ENCODE measurements around the gene PHLDB2.
A peak's percentile ranks its signal among the peaks of the same experiment; 100 is the strongest.

PHLDB2 gene

DNA sequence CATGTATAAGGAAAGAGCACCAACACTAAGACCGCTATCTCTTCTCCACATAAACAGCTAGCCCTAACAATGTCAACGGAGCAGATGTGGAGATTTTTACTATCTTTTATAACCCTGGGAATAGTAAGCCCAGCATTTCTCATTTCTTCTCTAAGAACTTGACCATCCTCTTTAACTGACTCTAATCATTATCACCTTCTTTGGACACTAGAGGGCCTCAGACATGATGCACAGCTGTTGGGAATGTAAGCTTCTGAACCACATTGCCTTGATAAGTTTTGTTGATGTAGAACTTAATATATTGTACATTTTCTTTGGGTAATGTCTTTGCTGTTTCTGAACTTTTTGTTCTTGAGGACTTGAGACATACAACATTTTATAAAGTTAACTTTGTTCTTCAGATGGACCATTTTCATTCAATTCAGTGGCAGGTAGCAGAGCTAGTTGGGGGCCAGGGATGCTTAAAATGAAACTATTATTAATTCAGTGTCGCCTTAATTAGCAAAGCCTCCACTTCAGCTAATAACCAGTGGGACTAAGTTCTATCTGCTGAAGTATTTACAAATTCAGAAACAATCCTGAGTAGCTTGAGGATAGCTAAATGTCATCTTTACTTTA, 130.1 kb downstream of the PHLDB2 start:
- no peaks in the 10 kb centered on the region for H3K27me3 ChIP-seq (ENCODE audit: control insufficient read depth in 5 of 5, insufficient read depth in 4 of 5, low read length in 5 of 5)
- H3K36me3 ChIP-seq (ENCODE audit: control insufficient read depth in 5 of 5, insufficient read depth in 5 of 5, low read length in 5 of 5), result peaks cover 20 to 37% (median 23%) of the 10 kb centered on the region in 5 donors
- no peaks in the 10 kb centered on the region for H3K9me3 ChIP-seq (ENCODE audit: control insufficient read depth in 5 of 5, low read length in 5 of 5)
- no peaks in the 10 kb centered on the region for H3K4me1 ChIP-seq (ENCODE audit: control insufficient read depth in 5 of 5, insufficient read depth in 5 of 5, low read length in 5 of 5)
- no peak overlapping the region for H3K27ac ChIP-seq (ENCODE audit: low read depth, low read length)
- no peak overlapping the region for H3K4me3 ChIP-seq (ENCODE audit: low read depth in 1 of 5, low read length in 5 of 5)
- H3K9ac ChIP-seq (ENCODE audit: low read length in 5 of 5), result no peak overlapping the region

DNA sequence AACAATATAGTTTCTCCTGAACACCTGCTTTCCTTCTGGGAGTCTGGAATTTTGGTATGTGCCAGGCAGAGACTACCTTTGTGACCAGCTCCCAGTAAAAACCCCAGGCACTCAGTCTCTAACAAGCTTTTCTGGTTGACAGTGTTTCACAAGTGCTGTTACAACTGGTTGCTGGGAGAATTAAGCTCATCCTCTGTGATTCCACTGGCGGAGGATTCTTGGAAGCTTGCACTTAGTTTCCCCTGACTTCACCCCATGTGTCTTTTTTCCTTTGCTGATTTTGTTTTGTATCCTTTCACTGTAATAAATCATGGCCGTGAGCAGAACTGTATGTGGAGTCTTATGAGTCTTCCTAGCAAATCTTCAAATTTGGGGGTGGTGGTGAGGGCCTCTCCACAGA, 134.0 kb downstream of the PHLDB2 start:
- Histone ChIP-seq H3K4me1 (ENCODE audit: control insufficient read depth in 5 of 5, insufficient read depth in 5 of 5, low read length in 5 of 5) (no peaks in the 10 kb centered on the region), H3K36me3 (ENCODE audit: control insufficient read depth in 5 of 5, insufficient read depth in 5 of 5, low read length in 5 of 5) (peaks cover 10 to 25% (median 17%) of the 10 kb centered on the region in 5 donors), H3K27me3 (ENCODE audit: control insufficient read depth in 5 of 5, insufficient read depth in 4 of 5, low read length in 5 of 5) (peaks cover 0 to 2% (median 0%) of the 10 kb centered on the region in 5 donors), H3K4me3 (ENCODE audit: low read depth in 1 of 5, low read length in 5 of 5) (no peak overlapping the region), H3K27ac (ENCODE audit: low read depth, low read length) (no peak overlapping the region), H3K9me3 (ENCODE audit: control insufficient read depth in 5 of 5, low read length in 5 of 5) (no peaks in the 10 kb centered on the region), H3K9ac (ENCODE audit: low read length in 5 of 5) (no peak overlapping the region)

DNA sequence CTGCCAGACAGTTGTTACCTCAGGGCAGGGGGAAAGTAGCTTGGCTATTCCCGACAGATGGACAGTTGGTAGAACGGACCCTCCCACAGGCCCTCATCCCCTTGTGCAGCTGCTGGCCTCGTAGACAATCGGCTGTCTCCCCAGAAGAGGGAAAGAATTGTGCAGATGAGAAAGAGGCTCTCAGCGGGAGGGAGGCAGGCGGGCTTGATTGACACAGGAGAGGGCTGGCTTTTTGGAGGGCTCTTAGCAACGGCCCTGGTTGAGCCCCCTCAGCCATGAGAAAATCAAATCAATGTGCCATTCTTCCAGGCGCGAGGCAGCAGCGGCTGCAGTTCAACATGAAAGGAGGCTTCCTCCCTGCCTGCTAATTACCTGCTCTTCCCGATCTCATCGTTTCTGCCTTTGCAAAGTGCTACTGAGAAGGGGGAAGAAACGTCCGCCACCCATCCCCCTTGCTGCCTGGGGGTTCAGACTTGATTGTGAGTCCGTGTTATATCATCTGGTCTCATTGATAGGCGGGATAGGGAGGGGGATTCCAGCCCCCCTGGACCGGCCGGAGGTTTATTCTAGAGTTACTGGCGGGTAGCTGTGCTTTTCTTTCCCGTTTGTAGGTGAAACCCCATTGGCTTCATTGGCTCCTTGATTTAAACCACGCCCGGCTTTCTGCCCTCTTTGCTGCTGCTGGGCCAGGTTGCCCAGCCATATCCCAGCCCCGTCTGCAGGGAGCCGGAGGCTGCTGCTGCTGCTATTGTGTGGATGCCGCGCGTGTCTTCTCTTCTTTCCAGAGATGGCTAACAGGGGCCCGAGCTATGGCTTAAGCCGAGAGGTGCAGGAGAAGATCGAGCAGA, 139.8 kb downstream of the PHLDB2 start, which contains the start of gene TAGLN3:
TAGLN3 (plus strand) TSS at position 287 of the 848 bp plus-strand sequence; CDS start at position 788, 501 bp downstream.
- no peaks in the 10 kb centered on the region for H3K9me3 ChIP-seq (ENCODE audit: control insufficient read depth in 5 of 5, low read length in 5 of 5)
- H3K9ac ChIP-seq (ENCODE audit: low read length in 5 of 5), result peak within 1 kb of the TSS in 1 of 5 donors; percentile 32
- peak within 1 kb of the TSS; percentile 13 to 72 (median 54) for H3K4me3 ChIP-seq (ENCODE audit: low read depth in 1 of 5, low read length in 5 of 5)
- H3K4me1 ChIP-seq (ENCODE audit: control insufficient read depth in 5 of 5, insufficient read depth in 5 of 5, low read length in 5 of 5), result peaks cover 0 to 14% (median 13%) of the 10 kb centered on the region in 5 donors
- peaks cover 0 to under 1% (median 0%) of the 10 kb centered on the region in 5 donors for H3K36me3 ChIP-seq (ENCODE audit: control insufficient read depth in 5 of 5, insufficient read depth in 5 of 5, low read length in 5 of 5)
- H3K27ac ChIP-seq (ENCODE audit: low read depth, low read length), result no peak within 1 kb of the TSS
- H3K27me3 ChIP-seq (ENCODE audit: control insufficient read depth in 5 of 5, insufficient read depth in 4 of 5, low read length in 5 of 5), result peaks cover 4 to 28% (median 8%) of the 10 kb centered on the region in 5 donors

DNA sequence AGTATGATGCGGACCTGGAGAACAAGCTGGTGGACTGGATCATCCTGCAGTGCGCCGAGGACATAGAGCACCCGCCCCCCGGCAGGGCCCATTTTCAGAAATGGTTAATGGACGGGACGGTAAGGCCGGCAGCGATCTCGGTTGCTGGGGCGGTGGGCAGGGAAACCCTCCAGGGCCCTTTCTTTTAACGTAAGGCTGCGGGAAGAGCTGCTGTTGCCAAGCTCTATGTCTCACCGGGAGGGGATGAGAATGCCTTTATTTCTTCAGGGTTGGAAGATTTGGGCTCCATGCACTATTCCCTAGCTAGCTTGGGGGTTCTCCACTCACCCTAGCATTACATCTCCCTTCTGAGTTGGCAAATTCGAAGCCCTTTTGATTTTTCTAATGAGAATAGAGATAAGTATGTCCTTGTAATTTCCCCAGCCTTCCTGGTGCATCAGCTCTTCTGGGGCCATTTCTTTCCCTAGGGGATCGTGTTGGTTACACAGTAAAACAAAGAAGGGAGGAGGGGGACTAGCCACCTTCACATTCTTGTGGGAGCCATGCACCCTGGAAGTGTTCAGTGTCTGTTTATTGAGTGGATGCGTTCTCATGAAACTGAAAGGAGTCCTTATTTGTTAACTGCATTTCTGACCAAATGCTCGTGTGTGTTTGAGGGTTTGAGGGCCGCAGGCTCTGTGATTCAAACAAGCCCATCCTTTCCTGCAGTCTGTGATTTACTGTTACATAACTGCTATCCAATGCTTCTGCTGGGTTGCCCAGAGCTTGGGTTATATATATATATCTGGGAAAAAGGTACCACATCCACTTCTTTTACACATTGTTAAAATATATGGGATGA, 140.6 kb downstream of the PHLDB2 start:
- no peak overlapping the region for H3K27ac ChIP-seq (ENCODE audit: low read depth, low read length)
- peaks cover 4 to 28% (median 8%) of the 10 kb centered on the region in 5 donors for H3K27me3 ChIP-seq (ENCODE audit: control insufficient read depth in 5 of 5, insufficient read depth in 4 of 5, low read length in 5 of 5)
- no peaks in the 10 kb centered on the region for H3K9me3 ChIP-seq (ENCODE audit: control insufficient read depth in 5 of 5, low read length in 5 of 5)
- H3K4me3 ChIP-seq (ENCODE audit: low read depth in 1 of 5, low read length in 5 of 5), result peak overlapping the region; percentile 13 to 72 (median 54)
- no peaks in the 10 kb centered on the region for H3K36me3 ChIP-seq (ENCODE audit: control insufficient read depth in 5 of 5, insufficient read depth in 5 of 5, low read length in 5 of 5)
- no peak overlapping the region for H3K9ac ChIP-seq (ENCODE audit: low read length in 5 of 5)
- H3K4me1 ChIP-seq (ENCODE audit: control insufficient read depth in 5 of 5, insufficient read depth in 5 of 5, low read length in 5 of 5), result peaks cover 0 to 14% (median 13%) of the 10 kb centered on the region in 5 donors

DNA sequence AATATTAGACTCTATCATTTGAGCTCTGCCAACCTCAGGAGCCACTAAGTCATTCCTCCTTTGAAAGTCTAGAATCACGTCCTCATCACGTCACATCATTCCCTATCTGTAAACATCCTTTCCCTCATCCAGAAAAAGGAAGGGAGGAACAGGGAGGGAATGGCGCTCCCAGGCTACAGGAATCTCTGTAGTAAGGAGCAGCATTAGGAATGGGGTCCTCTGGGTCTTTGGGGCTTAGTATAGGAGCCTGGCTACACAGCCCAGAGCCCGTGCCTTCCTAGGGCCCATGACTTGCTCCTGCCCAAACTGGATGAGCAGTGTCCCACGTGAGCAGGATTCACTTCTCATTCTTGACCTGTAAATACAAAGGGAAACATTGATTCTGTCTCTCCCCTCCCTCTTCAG, 141.3 kb downstream of the PHLDB2 start:
- no peak overlapping the region for H3K9ac ChIP-seq (ENCODE audit: low read length in 5 of 5)
- H3K9me3 ChIP-seq (ENCODE audit: control insufficient read depth in 5 of 5, low read length in 5 of 5), result no peaks in the 10 kb centered on the region
- H3K36me3 ChIP-seq (ENCODE audit: control insufficient read depth in 5 of 5, insufficient read depth in 5 of 5, low read length in 5 of 5), result no peaks in the 10 kb centered on the region
- H3K27ac ChIP-seq (ENCODE audit: low read depth, low read length), result no peak overlapping the region
- peaks cover 4 to 28% (median 8%) of the 10 kb centered on the region in 5 donors for H3K27me3 ChIP-seq (ENCODE audit: control insufficient read depth in 5 of 5, insufficient read depth in 4 of 5, low read length in 5 of 5)
- H3K4me3 ChIP-seq (ENCODE audit: low read depth in 1 of 5, low read length in 5 of 5), result no peak overlapping the region
- H3K4me1 ChIP-seq (ENCODE audit: control insufficient read depth in 5 of 5, insufficient read depth in 5 of 5, low read length in 5 of 5), result peaks cover 0 to 14% (median 13%) of the 10 kb centered on the region in 5 donors

DNA sequence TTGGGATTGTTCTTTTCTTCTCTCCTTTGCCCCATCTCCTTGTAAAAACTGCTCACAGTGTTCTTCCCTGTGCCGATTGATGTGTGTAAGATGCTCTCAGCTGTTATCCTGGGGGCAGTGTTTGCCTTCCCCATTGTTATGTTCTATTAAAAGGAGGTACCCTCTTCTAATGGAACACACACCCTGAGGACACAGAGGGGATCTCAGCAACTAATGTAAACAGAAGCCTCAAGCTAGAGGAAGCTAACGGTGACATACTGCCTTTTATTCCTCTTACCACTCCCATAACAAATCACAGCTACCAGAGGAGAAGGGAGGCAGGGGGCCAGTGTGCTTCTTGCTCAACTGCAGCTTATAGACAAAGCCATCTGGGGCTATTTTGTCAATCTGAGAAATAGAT, 141.9 kb downstream of the PHLDB2 start:
- Histone ChIP-seq H3K9me3 (ENCODE audit: control insufficient read depth in 5 of 5, low read length in 5 of 5) (no peaks in the 10 kb centered on the region), H3K4me1 (ENCODE audit: control insufficient read depth in 5 of 5, insufficient read depth in 5 of 5, low read length in 5 of 5) (peaks cover 0 to 14% (median 13%) of the 10 kb centered on the region in 5 donors), H3K36me3 (ENCODE audit: control insufficient read depth in 5 of 5, insufficient read depth in 5 of 5, low read length in 5 of 5) (no peaks in the 10 kb centered on the region), H3K27me3 (ENCODE audit: control insufficient read depth in 5 of 5, insufficient read depth in 4 of 5, low read length in 5 of 5) (peaks cover 4 to 28% (median 8%) of the 10 kb centered on the region in 5 donors), H3K27ac (ENCODE audit: low read depth, low read length) (no peak overlapping the region), H3K4me3 (ENCODE audit: low read depth in 1 of 5, low read length in 5 of 5) (no peak overlapping the region), H3K9ac (ENCODE audit: low read length in 5 of 5) (no peak overlapping the region)

DNA sequence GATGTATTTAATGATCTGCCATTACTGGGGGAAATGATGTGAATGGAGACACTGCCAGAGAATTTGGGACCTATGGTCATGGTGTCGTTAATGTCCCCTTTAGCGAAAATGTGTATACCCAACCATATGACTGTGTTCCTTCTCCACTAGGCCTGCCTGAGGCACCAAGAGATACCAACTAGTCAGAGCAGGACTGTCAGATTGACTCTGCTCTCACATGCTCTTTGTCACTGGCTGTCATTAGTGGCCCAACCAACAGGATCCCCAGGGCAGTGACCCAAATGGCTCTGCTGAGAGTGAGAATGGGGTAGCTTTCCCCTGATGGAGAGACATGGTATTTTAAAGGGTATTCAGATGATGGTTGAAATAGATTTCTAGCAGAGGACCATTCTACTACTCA, 142.5 kb downstream of the PHLDB2 start:
- Histone ChIP-seq H3K9ac (ENCODE audit: low read length in 5 of 5) (no peak overlapping the region), H3K36me3 (ENCODE audit: control insufficient read depth in 5 of 5, insufficient read depth in 5 of 5, low read length in 5 of 5) (no peaks in the 10 kb centered on the region), H3K4me1 (ENCODE audit: control insufficient read depth in 5 of 5, insufficient read depth in 5 of 5, low read length in 5 of 5) (peaks cover 0 to 14% (median 13%) of the 10 kb centered on the region in 5 donors), H3K4me3 (ENCODE audit: low read depth in 1 of 5, low read length in 5 of 5) (no peak overlapping the region), H3K27me3 (ENCODE audit: control insufficient read depth in 5 of 5, insufficient read depth in 4 of 5, low read length in 5 of 5) (peaks cover 4 to 28% (median 8%) of the 10 kb centered on the region in 5 donors), H3K9me3 (ENCODE audit: control insufficient read depth in 5 of 5, low read length in 5 of 5) (no peaks in the 10 kb centered on the region), H3K27ac (ENCODE audit: low read depth, low read length) (no peak overlapping the region)

DNA sequence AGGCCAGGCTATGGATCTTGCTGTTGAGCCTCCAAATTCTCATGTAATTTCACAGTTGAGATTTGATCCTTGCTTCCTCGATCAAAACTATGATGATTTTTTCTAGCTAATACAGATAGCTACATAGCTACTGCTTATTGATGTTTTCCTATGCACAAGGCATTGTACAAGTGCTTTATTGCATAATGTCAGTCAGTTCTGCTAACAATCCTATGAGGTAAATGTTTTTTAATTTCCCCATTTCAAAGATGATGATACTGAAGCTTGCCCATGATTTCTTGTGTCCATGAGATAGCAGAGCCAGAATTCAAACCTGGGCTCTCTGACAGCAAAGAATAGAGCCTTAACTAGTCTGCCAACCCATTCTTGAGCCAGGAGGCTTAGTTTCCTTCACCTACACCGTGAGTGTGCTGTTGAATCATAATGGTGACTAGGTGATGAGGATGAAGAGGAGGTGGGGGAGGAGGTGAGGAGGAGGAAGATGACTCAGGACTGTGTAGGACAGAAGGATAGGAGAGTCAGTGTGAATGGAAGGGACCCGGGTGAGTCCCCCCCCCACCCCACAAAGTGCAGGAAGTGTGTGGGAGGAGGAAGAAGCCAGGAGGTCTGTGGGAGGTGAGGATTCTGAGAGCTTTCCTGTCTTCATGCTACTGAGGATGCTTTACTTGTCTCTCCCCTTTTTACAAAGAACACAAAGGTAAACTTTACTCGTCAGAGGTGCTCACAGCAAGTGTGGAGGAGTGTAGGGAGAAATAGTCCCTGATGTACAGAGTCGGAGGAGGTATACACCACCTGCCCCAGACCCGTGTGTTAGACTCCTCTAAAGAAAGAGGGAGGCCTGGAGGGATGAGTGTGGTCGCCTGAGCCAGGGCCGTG, 143.3 kb downstream of the PHLDB2 start:
- H3K4me1 ChIP-seq (ENCODE audit: control insufficient read depth in 5 of 5, insufficient read depth in 5 of 5, low read length in 5 of 5), result peaks cover 0 to 16% (median 14%) of the 10 kb centered on the region in 5 donors
- no peaks in the 10 kb centered on the region for H3K36me3 ChIP-seq (ENCODE audit: control insufficient read depth in 5 of 5, insufficient read depth in 5 of 5, low read length in 5 of 5)
- H3K4me3 ChIP-seq (ENCODE audit: low read depth in 1 of 5, low read length in 5 of 5), result no peak overlapping the region
- H3K27me3 ChIP-seq (ENCODE audit: control insufficient read depth in 5 of 5, insufficient read depth in 4 of 5, low read length in 5 of 5), result peaks cover 4 to 28% (median 8%) of the 10 kb centered on the region in 5 donors
- H3K27ac ChIP-seq (ENCODE audit: low read depth, low read length), result no peak overlapping the region
- no peak overlapping the region for H3K9ac ChIP-seq (ENCODE audit: low read length in 5 of 5)
- no peaks in the 10 kb centered on the region for H3K9me3 ChIP-seq (ENCODE audit: control insufficient read depth in 5 of 5, low read length in 5 of 5)

All from subcutaneous abdominal adipose tissue (tissue), 5 donors.